22Rv1 (cell line): ENCODE data around the gene ANKLE1.

Experiments
- H3K27ac ChIP-seq: fragments of 450-650 bp; 2 replicates; pipeline ENCODE4 v1.5.1; 2017
- CTCF ChIP-seq: fragments of 450-650 bp; IDR thresholded peaks from 2 replicates; pipeline ENCODE4 v1.5.1; 2017; ENCODE audit warnings: mild to moderate bottlenecking
- ZFX ChIP-seq: fragments of 450-650 bp; IDR thresholded peaks from 2 replicates; pipeline ENCODE4 v1.6.1; 2017; ENCODE audit warnings: antibody characterized with exemption, borderline replicate concordance

ANKLE1 gene

GRCh38 chr19:17305216-17305516 is 23.5 kb downstream of the ANKLE1 start:
- peak overlapping the region; percentile 97 for H3K27ac ChIP-seq
- TF ChIP-seq ZFX, result no peak
- no peak for TF ChIP-seq CTCF

- peak within 1 kb of the TSS; percentile 97 for H3K27ac ChIP-seq
- TF ChIP-seq ZFX (no peak), CTCF (peak; percentile 95)
Observed at GRCh38 chr19:17305517-17306284, 24.0 kb downstream of the ANKLE1 start, which contains the start of gene MRPL34. MRPL34 (plus strand) TSS chr19:17305872; CDS start chr19:17305893, 21 bp downstream.

GRCh38 chr19:17306285-17306714 is 24.6 kb downstream of the ANKLE1 start:
- H3K27ac ChIP-seq, result peak overlapping the region; percentile 97
- no peak for TF ChIP-seq ZFX
- no peak for TF ChIP-seq CTCF

GRCh38 chr19:17307876-17308377 is 26.2 kb downstream of the ANKLE1 start:
- TF ChIP-seq CTCF, result no peak
- no peak for TF ChIP-seq ZFX
- 0 out of 2 replicates have a peak overlapping the region, but pooled peaks have one; percentile 22 for H3K27ac ChIP-seq

- H3K27ac ChIP-seq, result peak within 1 kb of the TSS; percentile 74
- TF ChIP-seq ZFX (no peak), CTCF (no peak)
Observed at GRCh38 chr19:17309198-17309964, 27.7 kb downstream of the ANKLE1 start, which contains the start of gene DDA1. DDA1 (plus strand) TSS chr19:17309563; CDS start chr19:17309655, 92 bp downstream.

GRCh38 chr19:17309965-17310461 is 28.3 kb downstream of the ANKLE1 start:
- peak overlapping the region; percentile 74 for H3K27ac ChIP-seq
- TF ChIP-seq CTCF (no peak), ZFX (no peak)
